ENCODE data around the gene PIK3R4.

PIK3R4 gene

GRCh38 chr3:130732501-130732900 is 14.1 kb downstream of the PIK3R4 start:
- Histone ChIP-seq H3K4me3 (no peak overlapping the region), H3K36me3 (replicated peaks) (peaks cover 30% of the 10 kb centered on the region; the same call in 1 of the 2 replicates), H3K4me1 (no peaks in the 10 kb centered on the region), H3K9me3 (no peaks in the 10 kb centered on the region), H3K27me3 (ENCODE audit: low read depth) (no peaks in the 10 kb centered on the region)
- in situ Hi-C loops (cut with MboI; ENCODE audit: low sequenced_read_pairs), result no loop called here
- no peak for DNase-seq (ENCODE audit: low spot score in 2 of 2)

- H3K36me3 ChIP-seq (replicated peaks), result peaks cover 28% of the 10 kb centered on the region; the same call in 1 of the 2 replicates
These were observed 14.8 kb downstream of the PIK3R4 start for GRCh38 chr3:130731817-130732216.

GRCh38 chr3:130729154-130729553 is 17.5 kb downstream of the PIK3R4 start:
- DNase-seq (ENCODE audit: low spot score in 2 of 2), result no peak
- H3K9me3 ChIP-seq, result no peaks in the 10 kb centered on the region
- no peaks in the 10 kb centered on the region for H3K27me3 ChIP-seq (ENCODE audit: low read depth)
- H3K4me1 ChIP-seq, result no peaks in the 10 kb centered on the region
- peaks cover 25% of the 10 kb centered on the region; the same call in 1 of the 2 replicates for H3K36me3 ChIP-seq (replicated peaks)
- in situ Hi-C loops (cut with MboI; ENCODE audit: low sequenced_read_pairs), result no loop called here
- no peak overlapping the region for H3K4me3 ChIP-seq

More at GRCh38 chr3:130731817-130732216, 14.8 kb downstream of the PIK3R4 start:
- no peaks in the 10 kb centered on the region for H3K27me3 ChIP-seq (ENCODE audit: low read depth)
- no peaks in the 10 kb centered on the region for H3K4me1 ChIP-seq
- H3K4me3 ChIP-seq, result no peak overlapping the region
- no peak for DNase-seq (ENCODE audit: low spot score in 2 of 2)
- in situ Hi-C loops (cut with MboI; ENCODE audit: low sequenced_read_pairs), result no loop called here
- H3K9me3 ChIP-seq, result no peaks in the 10 kb centered on the region

GRCh38 chr3:130728037-130728436 is 18.6 kb downstream of the PIK3R4 start:
- no peaks in the 10 kb centered on the region for H3K9me3 ChIP-seq
- no peak for DNase-seq (ENCODE audit: low spot score in 2 of 2)
- no peak overlapping the region for H3K4me3 ChIP-seq
- peaks cover 19% of the 10 kb centered on the region for H3K36me3 ChIP-seq (replicated peaks)
- no peaks in the 10 kb centered on the region for H3K4me1 ChIP-seq
- in situ Hi-C loops (cut with MboI; ENCODE audit: low sequenced_read_pairs), result no loop called here
- no peaks in the 10 kb centered on the region for H3K27me3 ChIP-seq (ENCODE audit: low read depth)

GRCh38 chr3:130725746-130726145 is 20.9 kb downstream of the PIK3R4 start:
- H3K4me3 ChIP-seq, result no peak overlapping the region
- in situ Hi-C loops (cut with MboI; ENCODE audit: low sequenced_read_pairs), result no loop called here
- DNase-seq (ENCODE audit: low spot score in 2 of 2), result no peak
- H3K27me3 ChIP-seq (ENCODE audit: low read depth), result no peaks in the 10 kb centered on the region
- H3K36me3 ChIP-seq (replicated peaks), result peaks cover 17% of the 10 kb centered on the region
- no peaks in the 10 kb centered on the region for H3K4me1 ChIP-seq
- no peaks in the 10 kb centered on the region for H3K9me3 ChIP-seq

GRCh38 chr3:130715616-130716015 is 31.0 kb downstream of the PIK3R4 start:
- peaks cover 15% of the 10 kb centered on the region for H3K36me3 ChIP-seq (replicated peaks)
- DNase-seq (ENCODE audit: low spot score in 2 of 2), result no peak
- H3K4me1 ChIP-seq, result no peaks in the 10 kb centered on the region
- H3K9me3 ChIP-seq, result no peaks in the 10 kb centered on the region
- H3K4me3 ChIP-seq, result no peak overlapping the region
- H3K27me3 ChIP-seq (ENCODE audit: low read depth), result no peaks in the 10 kb centered on the region
- in situ Hi-C loops (cut with MboI; ENCODE audit: low sequenced_read_pairs), result no loop called here

- no peak for DNase-seq (ENCODE audit: low spot score in 2 of 2)
- Histone ChIP-seq H3K36me3 (replicated peaks) (peaks cover 19% of the 10 kb centered on the region), H3K4me1 (no peaks in the 10 kb centered on the region), H3K4me3 (no peak overlapping the region), H3K9me3 (no peaks in the 10 kb centered on the region), H3K27me3 (ENCODE audit: low read depth) (no peaks in the 10 kb centered on the region)
- in situ Hi-C loops (cut with MboI; ENCODE audit: low sequenced_read_pairs), result no loop called here
These were observed 33.8 kb downstream of the PIK3R4 start for GRCh38 chr3:130712718-130713423.

GRCh38 chr3:130711565-130712324 is 34.9 kb downstream of the PIK3R4 start:
- Histone ChIP-seq H3K36me3 (replicated peaks) (peaks cover 24% of the 10 kb centered on the region), H3K9me3 (no peaks in the 10 kb centered on the region), H3K4me1 (no peaks in the 10 kb centered on the region), H3K4me3 (no peak overlapping the region), H3K27me3 (ENCODE audit: low read depth) (no peaks in the 10 kb centered on the region)
- in situ Hi-C loops (cut with MboI; ENCODE audit: low sequenced_read_pairs), result no loop called here
- DNase-seq (ENCODE audit: low spot score in 2 of 2), result no peak

- Histone ChIP-seq H3K27me3 (ENCODE audit: low read depth) (no peaks in the 10 kb centered on the region), H3K4me1 (no peaks in the 10 kb centered on the region), H3K36me3 (replicated peaks) (peaks cover 25% of the 10 kb centered on the region), H3K4me3 (no peak overlapping the region), H3K9me3 (no peaks in the 10 kb centered on the region)
- DNase-seq (ENCODE audit: low spot score in 2 of 2), result no peak
- in situ Hi-C loops (cut with MboI; ENCODE audit: low sequenced_read_pairs), result no loop called here
These were observed 37.0 kb downstream of the PIK3R4 start for GRCh38 chr3:130709671-130710070.

GRCh38 chr3:130707902-130708601 is 38.6 kb downstream of the PIK3R4 start:
- H3K36me3 ChIP-seq (replicated peaks), result peaks cover 36% of the 10 kb centered on the region
- no peaks in the 10 kb centered on the region for H3K4me1 ChIP-seq
- H3K9me3 ChIP-seq, result no peaks in the 10 kb centered on the region
- no peak for DNase-seq (ENCODE audit: low spot score in 2 of 2)
- in situ Hi-C loops (cut with MboI; ENCODE audit: low sequenced_read_pairs), result no loop called here
- no peaks in the 10 kb centered on the region for H3K27me3 ChIP-seq (ENCODE audit: low read depth)
- H3K4me3 ChIP-seq, result no peak overlapping the region

- DNase-seq (ENCODE audit: low spot score in 2 of 2), result no peak
- in situ Hi-C loops (cut with MboI; ENCODE audit: low sequenced_read_pairs), result no loop called here
- peaks cover 37% of the 10 kb centered on the region for H3K36me3 ChIP-seq (replicated peaks)
- H3K4me1 ChIP-seq, result no peaks in the 10 kb centered on the region
- no peaks in the 10 kb centered on the region for H3K9me3 ChIP-seq
- no peak overlapping the region for H3K4me3 ChIP-seq
- H3K27me3 ChIP-seq (ENCODE audit: low read depth), result no peaks in the 10 kb centered on the region
These were observed 41.1 kb downstream of the PIK3R4 start for GRCh38 chr3:130705501-130705900.

GRCh38 chr3:130702985-130703384 is 43.6 kb downstream of the PIK3R4 start:
- Histone ChIP-seq H3K9me3 (no peaks in the 10 kb centered on the region), H3K4me1 (no peaks in the 10 kb centered on the region), H3K27me3 (ENCODE audit: low read depth) (no peaks in the 10 kb centered on the region), H3K4me3 (no peak overlapping the region), H3K36me3 (replicated peaks) (peaks cover 33% of the 10 kb centered on the region)
- in situ Hi-C loops (cut with MboI; ENCODE audit: low sequenced_read_pairs), result no loop called here
- no peak for DNase-seq (ENCODE audit: low spot score in 2 of 2)

GRCh38 chr3:130700541-130700940 is 46.1 kb downstream of the PIK3R4 start:
- H3K4me3 ChIP-seq, result no peak overlapping the region
- H3K36me3 ChIP-seq (replicated peaks), result peaks cover 25% of the 10 kb centered on the region
- no peak for DNase-seq (ENCODE audit: low spot score in 2 of 2)
- no peaks in the 10 kb centered on the region for H3K27me3 ChIP-seq (ENCODE audit: low read depth)
- no peaks in the 10 kb centered on the region for H3K4me1 ChIP-seq
- in situ Hi-C loops (cut with MboI; ENCODE audit: low sequenced_read_pairs), result no loop called here
- H3K9me3 ChIP-seq, result no peaks in the 10 kb centered on the region

GRCh38 chr3:130699765-130700164 is 46.9 kb downstream of the PIK3R4 start:
- no peaks in the 10 kb centered on the region for H3K4me1 ChIP-seq
- no peak for DNase-seq (ENCODE audit: low spot score in 2 of 2)
- in situ Hi-C loops (cut with MboI; ENCODE audit: low sequenced_read_pairs), result no loop called here
- H3K4me3 ChIP-seq, result no peak overlapping the region
- H3K36me3 ChIP-seq (replicated peaks), result peaks cover 19% of the 10 kb centered on the region
- H3K27me3 ChIP-seq (ENCODE audit: low read depth), result no peaks in the 10 kb centered on the region
- no peaks in the 10 kb centered on the region for H3K9me3 ChIP-seq

Measured in HAP-1 (cell line).